Skeletal muscle tissue (tissue), 4 donors: ENCODE measurements around the gene MZF1. TPM values are rescaled to one million over a fixed set of nuclear protein-coding genes. Genes with fewer than 3 reads are reported as not detected.

Experiments used
- H3K27ac ChIP-seq: one replicate; pipeline ENCODE4 v1.7.0; 2013; ENCODE audit warnings: mild to moderate bottlenecking, low read depth, low read length, inconsistent platforms
- H3K27me3 ChIP-seq, 3 donors: one replicate each; pipeline ENCODE4 v1.7.0; 2013; ENCODE audit warnings: low read length in 3 of 3; ENCODE audit not compliant: control insufficient read depth in 3 of 3, insufficient read depth in 3 of 3
- H3K36me3 ChIP-seq, 3 donors: one replicate each; pipeline ENCODE4 v1.7.0; 2013; ENCODE audit warnings: low read length in 3 of 3; ENCODE audit not compliant: control insufficient read depth in 3 of 3, insufficient read depth in 3 of 3
- H3K4me1 ChIP-seq, 3 donors: one replicate each; pipeline ENCODE4 v1.7.0; 2013; ENCODE audit warnings: low read length in 3 of 3, mild to moderate bottlenecking in 3 of 3; ENCODE audit not compliant: control insufficient read depth in 3 of 3, insufficient read depth in 3 of 3
- H3K4me3 ChIP-seq, 3 donors: one replicate each; pipeline ENCODE4 v1.7.0; 2013; ENCODE audit warnings: low read length in 3 of 3
- H3K9ac ChIP-seq, 3 donors: one replicate each; pipeline ENCODE4 v1.7.0; 2013; ENCODE audit warnings: low read length in 3 of 3, mild to moderate bottlenecking in 3 of 3, moderate library complexity in 2 of 3, low read depth in 1 of 3
- H3K9me3 ChIP-seq, 3 donors: one replicate each; pipeline ENCODE4 v1.7.0; 2013; ENCODE audit warnings: low read length in 3 of 3; ENCODE audit not compliant: control insufficient read depth in 3 of 3
- total RNA-seq: library from RNA; depleted of rRNA; stranded (reverse); fragments of >200 nt; gene quantifications from one replicate; pipeline ENCODE4 v1.2.3, GENCODE V29; 2014
- donor health status: Osteomylitis.

The MZF1 gene
- total RNA-seq, 1 donor from 2014 or later: 6.8 TPM

DNA sequence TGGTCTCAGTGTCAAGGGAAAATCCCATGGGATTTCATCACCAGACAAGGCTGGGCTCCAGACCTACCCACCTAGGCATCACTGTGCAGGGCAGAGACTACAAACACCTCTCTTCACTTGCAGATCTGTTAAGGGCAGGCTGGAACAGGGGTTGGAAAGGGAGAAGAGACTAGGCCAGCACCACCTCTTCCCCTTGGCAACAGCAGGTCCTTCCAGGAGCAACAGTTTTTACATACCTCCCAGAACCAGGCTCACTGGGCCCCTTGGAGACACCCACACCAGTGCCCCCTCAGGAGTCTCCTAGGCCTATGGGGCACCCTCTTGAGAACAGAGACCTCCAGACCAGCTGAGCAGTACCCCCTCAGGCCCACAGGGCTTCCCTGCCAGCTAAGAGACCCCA, 12.2 kb downstream of the MZF1 start:
- H3K27me3 ChIP-seq: no peaks in the 10 kb centered on the region
- H3K36me3 ChIP-seq: peaks cover 9 to 11% (median 9%) of the 10 kb centered on the region in 3 donors
- no peaks in the 10 kb centered on the region for H3K9me3 ChIP-seq
- H3K4me1 ChIP-seq: peaks cover 55 to 69% (median 62%) of the 10 kb centered on the region in 3 donors
- H3K4me3 ChIP-seq: no peak overlapping the region
- no peak overlapping the region for H3K27ac ChIP-seq
- no peak overlapping the region for H3K9ac ChIP-seq

DNA sequence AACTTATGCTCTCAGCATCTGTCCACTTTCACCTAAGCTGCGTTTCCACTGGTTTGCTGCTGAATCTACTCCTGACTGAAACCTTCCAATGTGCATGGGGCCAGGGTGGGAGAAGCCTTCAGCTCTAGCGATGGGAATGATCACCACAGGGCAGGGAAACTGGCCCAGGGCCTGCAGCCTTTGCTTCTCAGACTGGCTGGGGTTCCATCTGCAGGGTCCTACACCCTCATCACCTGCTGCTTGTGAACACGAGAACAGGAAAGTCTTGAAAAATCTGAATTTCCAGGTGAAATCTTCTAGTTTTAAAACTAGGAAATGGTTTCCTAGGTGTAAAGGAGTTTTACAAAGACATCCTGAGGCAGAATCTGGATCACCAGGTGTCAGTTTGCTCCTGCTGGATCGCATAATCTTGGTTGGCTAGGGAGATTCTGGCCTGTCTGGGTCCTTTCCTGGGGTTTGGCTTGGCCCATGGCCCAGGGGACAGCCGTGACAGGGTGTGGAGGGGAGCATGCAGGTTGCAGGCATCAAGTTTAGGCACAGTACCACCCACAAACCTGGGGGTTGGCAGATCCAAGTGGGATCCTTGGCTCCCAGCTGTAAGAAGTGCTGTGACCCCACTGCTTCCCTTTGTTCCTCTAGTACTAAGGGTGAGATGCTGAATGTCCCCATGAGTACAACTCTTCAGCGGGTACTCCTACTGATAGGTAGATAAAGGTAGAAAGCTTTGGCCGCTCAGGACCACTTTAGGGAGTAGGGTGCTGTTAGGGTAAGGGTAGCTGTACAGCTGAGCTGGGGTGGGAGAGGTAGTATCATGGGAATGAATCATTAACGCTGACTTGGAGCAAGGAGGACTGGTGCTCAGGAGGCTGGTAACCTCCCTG, 12.9 kb downstream of the MZF1 start:
- Histone ChIP-seq H3K27ac (peak overlapping the region; percentile 98), H3K9me3 (no peaks in the 10 kb centered on the region), H3K36me3 (peaks cover 9 to 12% (median 10%) of the 10 kb centered on the region in 3 donors), H3K9ac (peak overlapping the region; percentile 25 to 96 (median 84)), H3K27me3 (no peaks in the 10 kb centered on the region), H3K4me3 (peak overlapping the region; percentile 87 to 98 (median 94)), H3K4me1 (peaks cover 60 to 76% (median 67%) of the 10 kb centered on the region in 3 donors)

DNA sequence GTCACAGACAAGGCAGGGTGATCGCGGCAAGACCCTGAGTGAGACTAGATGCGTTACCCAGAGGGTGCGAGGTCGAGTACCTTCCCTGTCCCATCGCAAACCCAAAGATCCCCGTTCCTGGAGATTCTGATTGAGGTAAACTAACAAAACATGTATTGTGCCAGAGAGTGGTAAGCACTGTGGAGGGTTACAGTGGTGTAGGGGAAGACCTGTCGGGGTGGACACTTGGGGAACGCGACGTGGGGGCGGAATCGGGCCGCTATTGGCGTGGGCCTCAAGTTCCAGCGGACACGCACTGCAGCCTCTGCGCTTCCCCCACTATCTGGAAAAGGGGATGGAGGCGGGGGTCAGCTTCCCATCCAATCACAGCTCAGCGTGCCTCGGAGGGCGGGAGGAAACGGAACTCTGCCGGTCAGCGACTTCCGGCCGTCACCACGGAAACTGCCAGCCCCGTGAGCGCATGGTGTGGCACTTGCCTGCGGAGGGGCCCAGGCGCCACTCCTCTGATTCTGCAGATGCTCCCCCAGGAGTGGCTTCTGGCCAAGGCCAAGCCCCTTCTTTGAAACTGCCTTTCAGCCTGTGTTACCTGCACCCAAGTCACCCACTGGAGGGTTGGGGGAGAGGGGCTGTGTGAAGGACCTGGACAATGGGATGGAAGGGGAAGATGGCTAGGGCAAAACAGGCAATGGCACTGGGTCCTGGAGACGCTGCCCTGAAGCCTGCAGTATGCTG, 13.7 kb downstream of the MZF1 start:
- Histone ChIP-seq H3K27me3 (no peaks in the 10 kb centered on the region), H3K4me1 (peaks cover 63 to 82% (median 72%) of the 10 kb centered on the region in 3 donors), H3K4me3 (peak overlapping the region; percentile 87 to 98 (median 94)), H3K36me3 (peaks cover 9 to 12% (median 10%) of the 10 kb centered on the region in 3 donors), H3K27ac (peak overlapping the region; percentile 98), H3K9ac (peak overlapping the region; percentile 84 to 99 (median 96)), H3K9me3 (no peaks in the 10 kb centered on the region)

DNA sequence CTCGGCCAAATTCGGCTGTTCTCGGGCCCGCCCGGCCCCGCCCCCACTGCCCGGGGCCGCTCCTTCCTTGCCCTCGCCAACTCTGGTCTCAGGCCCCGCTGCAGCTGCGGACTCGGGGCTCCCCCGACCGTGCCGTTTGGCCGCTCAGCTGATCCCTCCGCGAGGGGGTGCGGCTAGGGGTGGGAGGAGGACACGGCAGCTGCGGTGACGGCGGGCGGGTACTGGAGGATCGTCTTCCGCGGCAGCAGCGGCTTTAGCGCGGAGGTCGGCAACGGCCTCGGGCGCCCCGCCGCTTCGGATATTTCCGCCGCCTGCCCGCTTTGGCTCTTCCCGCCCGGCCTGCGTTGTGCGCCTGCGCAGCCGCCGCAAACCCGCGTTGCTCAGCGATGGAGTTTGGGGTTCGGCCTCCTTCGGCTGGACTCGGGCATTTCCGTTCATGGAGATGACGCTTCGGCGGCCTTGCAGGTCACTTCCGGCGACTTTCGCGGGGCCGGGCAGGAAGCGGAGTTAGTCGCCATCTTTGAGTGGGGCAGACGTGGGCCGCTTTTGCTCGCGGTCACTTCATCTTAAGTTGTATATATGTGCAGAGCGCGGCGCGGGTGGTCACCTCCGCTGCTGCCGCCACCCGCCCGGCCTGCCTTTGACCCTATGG, 14.4 kb downstream of the MZF1 start:
- H3K9me3 ChIP-seq: no peaks in the 10 kb centered on the region
- H3K27me3 ChIP-seq: no peaks in the 10 kb centered on the region
- H3K36me3 ChIP-seq: peaks cover 9 to 13% (median 10%) of the 10 kb centered on the region in 3 donors
- H3K27ac ChIP-seq: peak overlapping the region; percentile 98
- H3K4me1 ChIP-seq: peaks cover 70 to 87% (median 76%) of the 10 kb centered on the region in 3 donors
- H3K4me3 ChIP-seq: peak overlapping the region; percentile 87 to 98 (median 94)
- peak overlapping the region; percentile 84 to 99 (median 96) for H3K9ac ChIP-seq

DNA sequence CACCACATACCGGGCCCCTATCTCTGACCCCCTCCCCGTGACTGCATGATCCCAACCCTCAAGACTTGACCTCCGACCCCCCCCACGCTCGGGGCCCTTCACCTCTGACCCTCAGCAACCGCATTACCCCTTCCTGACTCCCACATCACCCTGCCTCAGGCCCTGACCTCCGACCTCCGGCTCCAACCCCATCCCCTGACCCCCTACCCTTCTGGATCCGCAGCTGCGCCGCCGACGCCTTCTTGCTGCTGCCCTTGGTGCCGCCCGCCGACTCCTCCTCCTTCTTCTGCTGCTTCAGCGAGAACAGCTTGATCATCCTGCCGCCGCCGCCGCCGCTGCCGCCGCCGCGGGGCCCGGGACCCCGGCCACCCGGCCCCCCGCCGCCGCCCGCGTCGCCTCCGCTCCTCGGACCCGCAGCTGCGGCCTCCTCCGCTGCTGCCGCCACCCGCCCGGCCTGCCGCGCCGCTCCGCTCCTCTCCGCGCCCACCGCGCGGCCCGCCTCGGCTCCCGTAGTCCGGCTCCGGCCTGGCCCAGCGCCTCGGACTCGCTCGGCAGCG, 15.0 kb downstream of the MZF1 start, which contains the start of gene UBE2M:
Gene UBE2M (minus strand): TSS at position 546 of the 557 bp plus-strand sequence. CDS start 230 bp downstream, at position 316.
- Histone ChIP-seq H3K27ac (peak within 1 kb of the TSS; percentile 98), H3K27me3 (no peaks in the 10 kb centered on the region), H3K9ac (peak within 1 kb of the TSS; percentile 94 to 99 (median 96)), H3K4me1 (peaks cover 67 to 87% (median 74%) of the 10 kb centered on the region in 3 donors), H3K9me3 (no peaks in the 10 kb centered on the region), H3K36me3 (peaks cover 9 to 17% (median 12%) of the 10 kb centered on the region in 3 donors), H3K4me3 (peak within 1 kb of the TSS; percentile 87 to 98 (median 94))

DNA sequence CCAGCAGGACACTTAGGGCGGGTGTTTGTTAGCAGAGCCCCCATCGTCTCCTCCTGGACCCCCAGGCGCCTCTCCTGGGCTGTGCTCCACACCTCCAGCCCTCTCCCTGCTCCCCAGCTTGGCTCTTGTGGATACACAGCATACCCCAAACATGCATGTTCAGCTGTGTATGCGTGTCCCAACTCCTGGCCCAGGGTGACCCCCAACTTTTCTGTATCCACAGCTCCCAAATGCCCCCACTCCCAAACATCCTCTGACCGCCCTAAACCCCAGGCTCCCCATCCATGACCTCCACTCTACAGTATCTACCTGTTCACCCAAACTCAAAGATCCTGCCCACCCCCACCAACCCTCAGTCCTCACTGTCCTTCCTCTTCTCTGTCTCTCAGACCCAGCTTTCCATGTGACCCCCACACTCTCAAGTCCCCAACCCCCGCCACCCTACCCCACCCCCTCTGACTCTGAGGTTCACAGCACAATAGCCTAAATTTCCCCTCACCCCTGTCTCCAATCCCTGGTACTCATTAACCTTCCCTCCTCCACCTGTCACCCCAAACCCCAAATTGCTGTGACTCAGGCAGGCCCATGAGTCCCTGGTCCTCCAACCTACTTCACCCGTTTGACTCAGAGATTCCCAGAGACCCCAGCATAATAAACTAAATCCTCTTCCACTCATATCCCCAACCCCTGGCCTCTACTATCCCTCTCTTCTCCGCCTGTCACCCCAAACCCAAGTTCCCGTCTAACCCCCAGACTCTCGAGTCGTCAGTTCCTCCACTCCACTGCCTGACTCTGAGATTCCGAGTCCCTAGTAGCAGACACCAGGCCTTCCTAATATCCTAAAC, 15.7 kb downstream of the MZF1 start:
- Histone ChIP-seq H3K4me3 (peak overlapping the region; percentile 87 to 96 (median 87)), H3K4me1 (peaks cover 61 to 80% (median 67%) of the 10 kb centered on the region in 3 donors), H3K27ac (peak overlapping the region; percentile 98), H3K36me3 (peaks cover 15 to 18% (median 17%) of the 10 kb centered on the region in 3 donors), H3K9ac (peak overlapping the region; percentile 94 to 96 (median 96)), H3K27me3 (no peaks in the 10 kb centered on the region), H3K9me3 (no peaks in the 10 kb centered on the region)

DNA sequence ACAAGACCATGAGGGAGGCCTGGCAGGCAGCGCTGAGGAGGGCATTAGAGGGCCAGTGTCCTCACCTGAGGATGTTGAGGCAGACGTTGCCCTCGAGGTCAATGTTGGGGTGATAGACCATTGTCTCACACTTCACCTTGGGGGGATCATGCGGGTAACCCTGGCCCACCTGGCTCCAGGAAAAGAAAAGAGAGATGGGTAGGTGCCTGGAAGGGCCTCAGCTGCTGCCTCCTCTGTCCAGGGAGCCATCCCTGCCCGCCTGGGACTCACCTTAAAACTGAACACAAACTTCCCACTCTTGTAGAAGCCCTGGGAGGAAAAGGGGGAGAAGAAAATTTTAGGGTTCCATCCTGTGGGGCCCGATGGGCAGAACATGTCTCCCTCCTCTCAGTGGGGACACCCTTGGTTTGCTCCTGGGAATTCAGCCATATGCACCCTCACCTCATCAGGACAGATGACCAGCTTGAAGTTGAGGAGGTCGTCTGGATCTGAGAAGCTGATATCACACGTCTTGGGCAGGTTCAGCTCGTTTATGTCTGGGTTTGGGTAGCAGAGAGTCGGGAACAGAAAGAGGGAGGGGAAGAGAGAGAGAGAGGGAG, 16.4 kb downstream of the MZF1 start:
- peaks cover 22 to 25% (median 24%) of the 10 kb centered on the region in 3 donors for H3K36me3 ChIP-seq
- H3K9ac ChIP-seq: peak overlapping the region; percentile 94 to 96 (median 96)
- no peaks in the 10 kb centered on the region for H3K27me3 ChIP-seq
- H3K27ac ChIP-seq: peak overlapping the region; percentile 97
- H3K4me1 ChIP-seq: peaks cover 53 to 73% (median 59%) of the 10 kb centered on the region in 3 donors
- peak overlapping the region; percentile 87 to 96 (median 87) for H3K4me3 ChIP-seq
- H3K9me3 ChIP-seq: no peaks in the 10 kb centered on the region

DNA sequence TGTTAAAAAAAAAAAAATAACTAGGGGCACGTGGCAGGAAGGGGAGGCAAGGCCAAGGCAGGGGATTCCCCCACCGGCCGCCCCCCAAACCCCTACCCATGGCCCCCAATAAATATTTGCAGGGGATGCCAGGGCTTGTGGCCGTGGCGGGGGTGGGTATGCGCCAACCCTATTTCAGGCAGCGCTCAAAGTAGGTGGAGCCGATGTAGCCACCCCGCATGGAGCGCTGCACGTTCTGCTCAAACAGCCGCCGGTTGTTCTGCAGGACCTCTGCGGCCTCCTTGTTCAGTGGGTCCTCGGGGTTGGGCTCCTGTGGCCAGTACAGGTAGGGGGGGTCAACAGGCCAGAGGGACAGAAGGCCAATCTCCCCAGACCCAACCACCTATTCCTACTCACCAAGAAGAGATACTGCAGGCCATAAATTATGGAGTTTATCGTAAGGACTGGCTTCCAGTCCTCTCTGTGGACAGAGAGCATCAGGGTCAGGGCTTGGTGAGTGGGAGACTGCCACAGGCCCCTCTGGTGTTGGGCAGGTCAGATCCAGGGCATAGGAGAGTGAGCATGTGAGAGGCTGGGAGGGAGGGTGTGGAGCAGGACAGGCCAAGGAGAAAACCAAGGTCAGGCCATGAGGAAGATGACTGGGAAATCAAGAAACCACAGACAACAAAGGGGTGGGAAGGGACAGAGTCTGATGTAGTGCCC, 17.1 kb downstream of the MZF1 start:
- Histone ChIP-seq H3K4me1 (peaks cover 48 to 66% (median 53%) of the 10 kb centered on the region in 3 donors), H3K4me3 (peak overlapping the region; percentile 24 to 100 (median 41)), H3K9ac (peak overlapping the region in 2 of 3 donors; percentile 96 to 99), H3K27ac (peak overlapping the region; percentile 97), H3K36me3 (peaks cover 28 to 32% (median 30%) of the 10 kb centered on the region in 3 donors), H3K27me3 (no peaks in the 10 kb centered on the region), H3K9me3 (no peaks in the 10 kb centered on the region)
